Endothelial cell of umbilical vein (primary cell): ENCODE data around the gene PHOSPHO1. TPM values are rescaled to one million over a fixed set of nuclear protein-coding genes. Genes with fewer than 3 reads are reported as not detected.

ENCODE experiments used
- BruUV-seq: library from RNA; stranded (reverse); fragments of 400-500 nt; replicated peaks from 2 replicates; lab custom pipeline; 2021; lab: Mats Ljungman, UMichigan
- CTCF ChIA-PET: fragments of 300-600, 350-600 bp; sonication (Branson Sonifier 250); formaldehyde crosslinking; loops from one replicate; lab custom pipeline; 2021; ENCODE audit warnings: antibody characterized with exemption, inconsistent platforms; lab: Charles Lee
- POLR2A ChIA-PET: fragments of 300-600, 350-600 bp; sonication (Branson Sonifier 250); formaldehyde crosslinking; loops from one replicate; lab custom pipeline; 2021; ENCODE audit warnings: antibody characterized with exemption, inconsistent platforms; lab: Charles Lee
- DNase-seq: peaks from one replicate; pipeline ENCODE4 v3.0.0-alpha.2; 2011; ENCODE audit warnings: low read depth, low spot score
- FAIRE-seq: peaks from 2 replicates; lab custom pipeline; 2011; peaks lifted over from hg19 to GRCh38; lab: Jason Lieb, UNC
- H2AFZ ChIP-seq: 2 replicates; pipeline ENCODE4 v1.6.0; 2012; ENCODE audit warnings: low read depth, low read length, control low read depth, inconsistent platforms
- H3K27ac ChIP-seq: 2 replicates; pipeline ENCODE4 v1.5.1; 2011; ENCODE audit warnings: low read depth, mild to moderate bottlenecking, control low read depth, low read length, moderate library complexity; ENCODE audit not compliant: insufficient read depth
- H3K27me3 ChIP-seq, 2 experiments: 2 replicates each; pipeline versions ENCODE4 v1.6.0 to v1.6.1; 2011; ENCODE audit warnings: low read length in 2 of 2, mixed read lengths in 1 of 2; ENCODE audit not compliant: control insufficient read depth in 2 of 2, insufficient read depth in 2 of 2
- H3K36me3 ChIP-seq, 2 experiments: 2 replicates in 1 of 2; 3 replicates in 1 of 2; pipeline ENCODE4 v1.5.1; 2011; ENCODE audit warnings: low read length in 2 of 2, mild to moderate bottlenecking in 1 of 2, moderate library complexity in 1 of 2; ENCODE audit not compliant: control insufficient read depth in 2 of 2, insufficient read depth in 2 of 2; ENCODE audit errors: extremely low read depth in 1 of 2
- H3K4me1 ChIP-seq: 3 replicates; pipeline ENCODE4 v1.5.1; 2011; ENCODE audit warnings: mild to moderate bottlenecking, low read length; ENCODE audit not compliant: control insufficient read depth, insufficient read depth; ENCODE audit errors: extremely low read depth
- H3K4me2 ChIP-seq: 2 replicates; pipeline ENCODE4 v1.6.1; 2011; ENCODE audit warnings: low read length, control low read depth, mixed read lengths; ENCODE audit not compliant: insufficient read depth
- H3K4me3 ChIP-seq, 3 experiments: fragments of 200-600 bp in 1 of 3; sonication (generic), shearing (Covaris generic) in 1 of 3; replicated peaks in 1 of 3; 2 replicates each; pipeline ENCODE4 v1.5.1; 2011 to 2016; ENCODE audit warnings: control low read depth in 3 of 3, low read length in 3 of 3, mild to moderate bottlenecking in 2 of 3, inconsistent platforms in 1 of 3, low read depth in 1 of 3, moderate library complexity in 1 of 3; ENCODE audit not compliant: insufficient read depth in 1 of 3
- H3K79me2 ChIP-seq: 2 replicates; pipeline ENCODE4 v1.6.0; 2012; ENCODE audit warnings: low read length, inconsistent platforms; ENCODE audit not compliant: control insufficient read depth, insufficient read depth
- H3K9ac ChIP-seq: replicated peaks from 2 replicates; pipeline ENCODE3; 2011; ENCODE audit warnings: low read length, control low read depth; ENCODE audit not compliant: insufficient read depth; ENCODE audit errors: extremely low read depth
- H3K9me1 ChIP-seq: replicated peaks from 3 replicates; pipeline ENCODE4 v1.6.0; 2011; ENCODE audit warnings: mild to moderate bottlenecking, low read length; ENCODE audit not compliant: control insufficient read depth, insufficient read depth; ENCODE audit errors: extremely low read depth
- H3K9me3 ChIP-seq: replicated peaks from 2 replicates; pipeline ENCODE4 v1.5.1; 2012; ENCODE audit warnings: low read length, inconsistent platforms; ENCODE audit not compliant: control insufficient read depth, insufficient read depth
- H4K20me1 ChIP-seq: replicated peaks from 2 replicates; pipeline ENCODE3; 2011; ENCODE audit warnings: mild to moderate bottlenecking, low read length; ENCODE audit not compliant: control insufficient read depth, insufficient read depth; ENCODE audit errors: extremely low read depth
- EZH2 ChIP-seq: IDR thresholded peaks from 2 replicates; pipeline ENCODE4 v1.6.1; 2012; ENCODE audit warnings: borderline replicate concordance, low read depth, mild to moderate bottlenecking, moderate library complexity, low read length, inconsistent platforms; ENCODE audit not compliant: severe bottlenecking
- FOS ChIP-seq: IDR thresholded peaks from 2 replicates; pipeline ENCODE4 v1.6.1; 2011; ENCODE audit warnings: mild to moderate bottlenecking, low read length, moderate library complexity, borderline replicate concordance; ENCODE audit not compliant: insufficient read depth
- GATA2 ChIP-seq: IDR thresholded peaks from 2 replicates; pipeline ENCODE4 v1.7.0; 2011; ENCODE audit warnings: low read depth, mild to moderate bottlenecking, moderate library complexity, mixed read lengths, low read length; ENCODE audit not compliant: insufficient read length, insufficient read depth
- JUN ChIP-seq: IDR thresholded peaks from 2 replicates; pipeline ENCODE4 v1.6.1; 2011; ENCODE audit warnings: borderline replicate concordance, low read depth; ENCODE audit not compliant: insufficient read length, insufficient read depth
- MYC ChIP-seq: IDR thresholded peaks from one replicate; pipeline ENCODE4 v1.6.1; 2011; ENCODE audit warnings: mild to moderate bottlenecking, low read depth, low read length
- POLR2A ChIP-seq: IDR thresholded peaks from 2 replicates; pipeline ENCODE4 v1.6.1; 2012; ENCODE audit warnings: low read depth, mild to moderate bottlenecking, control low read depth, low read length
- POLR2AphosphoS5 ChIP-seq: IDR thresholded peaks from 2 replicates; pipeline ENCODE4 v1.6.1; 2012; ENCODE audit warnings: low read depth, mild to moderate bottlenecking, control low read depth, low read length, moderate library complexity; ENCODE audit not compliant: insufficient read depth
- dilution Hi-C: fragments of 300-500 bp; cut with MboI; formaldehyde crosslinking; loops from one replicate; pipeline ENCODE4 v1.15.0; 2019; ENCODE audit warnings: low sequenced_read_pairs; ENCODE audit not compliant: extremely low pct_ligation_motif_present
- intact Hi-C: fragments of 100-400 bp; cut with micrococcal nuclease; formaldehyde crosslinking; loops from one replicate; pipeline ENCODE4 v1.10.0; 2022
- polyA plus RNA-seq, 4 experiments: library from polyadenylated mRNA; depleted of rRNA in 3 of 4; stranded (reverse) in 3 of 4; unstranded in 1 of 4; fragments of >200 nt; gene quantifications; 2 replicates each; pipeline versions ENCODE4 v1.2.1 to v1.2.3, GENCODE V29; 2011 to 2012; ENCODE audit warnings: missing spikeins in 1 of 4
- total RNA-seq: library from RNA; stranded (reverse); gene quantifications from 2 replicates; pipeline ENCODE4 v1.2.3, GENCODE V29; 2021
- TF ChIP-seq, protein P1 (sequence below): IDR thresholded peaks from 2 replicates; pipeline ENCODE4 v1.6.1; 2011; ENCODE audit not compliant: insufficient read depth, insufficient read length
- TF ChIP-seq, protein P2 (sequence below), 2 donors: IDR thresholded peaks; 1 replicate in 1 of 2; 2 replicates in 1 of 2; pipeline ENCODE4 v1.5.1; 2011; ENCODE audit warnings: low read length in 2 of 2, mild to moderate bottlenecking in 2 of 2, moderate library complexity in 2 of 2, control low read depth in 1 of 2, inconsistent platforms in 1 of 2, low read depth in 1 of 2; ENCODE audit not compliant: insufficient read depth in 1 of 2; ENCODE audit errors: extremely low read depth in 1 of 2

Gene PHOSPHO1
- total and polyA plus RNA-seq, 2 donors (not counting 3 experiments of a cell fraction or from before 2014, with no cell fraction given): 0.23 TPM; not detected in 1

DNA sequence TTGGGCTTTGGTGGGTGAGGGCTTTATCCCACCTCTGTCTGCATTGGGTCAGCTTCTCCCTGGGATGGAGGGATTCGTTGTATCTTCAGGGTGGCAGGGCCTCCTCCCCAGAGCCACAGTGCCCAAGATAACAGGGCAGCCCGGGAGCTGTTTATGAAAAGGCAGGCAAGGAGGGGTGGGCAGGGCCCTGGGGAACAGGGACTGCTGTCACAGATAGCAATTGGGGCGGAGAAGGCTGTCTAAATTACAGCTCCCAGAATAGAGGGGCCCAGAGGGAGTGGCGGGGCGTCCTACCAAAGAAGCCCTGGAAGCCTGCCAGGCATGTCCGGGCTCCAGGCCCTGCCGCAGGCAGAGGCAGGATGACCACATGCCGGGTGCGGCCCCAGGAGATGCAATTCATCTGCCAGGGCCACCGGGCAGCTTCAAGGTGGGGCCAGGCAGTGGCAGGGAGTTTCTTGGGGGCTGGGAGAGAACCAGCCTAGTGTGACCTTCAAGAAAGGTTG is 18.8 kb upstream of the PHOSPHO1 start:
- no peak for FAIRE-seq

More for the DNA sequence above, 18.8 kb upstream of the PHOSPHO1 start:
- Histone ChIP-seq H3K4me1 (no peaks in the 10 kb centered on the region), H3K79me2 (no peaks in the 10 kb centered on the region), H3K9me1 (no peaks in the 10 kb centered on the region), H3K27ac (no peak overlapping the region), H4K20me1 (no peaks in the 10 kb centered on the region), H3K9me3 (no peaks in the 10 kb centered on the region), H3K27me3 (no peaks in the 10 kb centered on the region), H2AFZ (no peak overlapping the region), H3K36me3 (no peaks in the 10 kb centered on the region), H3K4me2 (no peak overlapping the region), H3K4me3 (no peak overlapping the region), H3K9ac (no peak overlapping the region)
- no peak for DNase-seq
- POLR2A ChIA-PET: no interaction called here
- dilution Hi-C loops: no loop called here
- BruUV-seq: no TSS peak
- CTCF ChIA-PET: interaction anchor here (1.7 to 1.8 kb wide), 2 partner anchors 42 to 69 kb away, joined by 5 to 6 read pairs; no protein-coding TSS in a partner anchor
- TF ChIP-seq POLR2A: no peak
- TF ChIP-seq, protein P1, sequence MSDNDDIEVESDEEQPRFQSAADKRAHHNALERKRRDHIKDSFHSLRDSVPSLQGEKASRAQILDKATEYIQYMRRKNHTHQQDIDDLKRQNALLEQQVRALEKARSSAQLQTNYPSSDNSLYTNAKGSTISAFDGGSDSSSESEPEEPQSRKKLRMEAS: no peak
- no peak for TF ChIP-seq FOS
- no peak for TF ChIP-seq MYC
- TF ChIP-seq JUN: no peak
- TF ChIP-seq POLR2AphosphoS5: no peak
- TF ChIP-seq, protein P2, sequence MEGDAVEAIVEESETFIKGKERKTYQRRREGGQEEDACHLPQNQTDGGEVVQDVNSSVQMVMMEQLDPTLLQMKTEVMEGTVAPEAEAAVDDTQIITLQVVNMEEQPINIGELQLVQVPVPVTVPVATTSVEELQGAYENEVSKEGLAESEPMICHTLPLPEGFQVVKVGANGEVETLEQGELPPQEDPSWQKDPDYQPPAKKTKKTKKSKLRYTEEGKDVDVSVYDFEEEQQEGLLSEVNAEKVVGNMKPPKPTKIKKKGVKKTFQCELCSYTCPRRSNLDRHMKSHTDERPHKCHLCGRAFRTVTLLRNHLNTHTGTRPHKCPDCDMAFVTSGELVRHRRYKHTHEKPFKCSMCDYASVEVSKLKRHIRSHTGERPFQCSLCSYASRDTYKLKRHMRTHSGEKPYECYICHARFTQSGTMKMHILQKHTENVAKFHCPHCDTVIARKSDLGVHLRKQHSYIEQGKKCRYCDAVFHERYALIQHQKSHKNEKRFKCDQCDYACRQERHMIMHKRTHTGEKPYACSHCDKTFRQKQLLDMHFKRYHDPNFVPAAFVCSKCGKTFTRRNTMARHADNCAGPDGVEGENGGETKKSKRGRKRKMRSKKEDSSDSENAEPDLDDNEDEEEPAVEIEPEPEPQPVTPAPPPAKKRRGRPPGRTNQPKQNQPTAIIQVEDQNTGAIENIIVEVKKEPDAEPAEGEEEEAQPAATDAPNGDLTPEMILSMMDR (IDR thresholded peaks at IDR 0.05; ENCODE audit: extremely low read depth in 1 of 2, insufficient read depth in 1 of 2, low read depth in 1 of 2, low read length in 2 of 2): no peak
- TF ChIP-seq GATA2: no peak
- TF ChIP-seq EZH2: no peak
- intact Hi-C loops: no loop called here
